GM19455 (cell line): ENCODE data around the gene MED12.

Experiments
- ATAC-seq: cut with Tn5 transposase; IDR thresholded peaks from one replicate; pipeline ENCODE4 v1.9.1; 2021; ENCODE audit not compliant: unreplicated experiment

Gene MED12

GRCh38 chrX:71191248-71191647 is 72.9 kb downstream of the MED12 start:
- no peak for ATAC-seq
